Naive thymus-derived CD4-positive, alpha-beta T cell (primary cell): ENCODE data around the gene PDPK1. TPM values are rescaled to one million over a fixed set of nuclear protein-coding genes. Genes with fewer than 3 reads are reported as not detected.
"Not testable (repeated sequence)": the region's sequence is repeated elsewhere in the genome, so short reads cannot be mapped to it uniquely, and the experiment has no call there.

ENCODE experiments used
- ATAC-seq: fragments of 150-1000 bp; cut with Tn5 transposase; 2 replicates; pipeline ENCODE4 v1.10.0; 2021; ENCODE audit warnings: mild to moderate bottlenecking, moderate library complexity
- CTCF ChIA-PET: fragments of 350-600 bp; sonication (Branson Sonifier 250); formaldehyde crosslinking; loops from one replicate; lab custom pipeline; 2021; ENCODE audit warnings: antibody characterized with exemption; lab: Charles Lee
- POLR2A ChIA-PET: fragments of 350-600 bp; sonication (Branson Sonifier 250); formaldehyde crosslinking; loops from one replicate; lab custom pipeline; 2021; ENCODE audit warnings: antibody characterized with exemption, inconsistent platforms; lab: Charles Lee
- DNase-seq, 9 donors: peaks; one replicate each; pipeline versions ENCODE4 v3.0.0 to v3.0.0-alpha.2; 2020 to 2022; ENCODE audit warnings: mixed read lengths in 1 of 9
- H3K27ac ChIP-seq: one replicate; pipeline ENCODE4 v1.7.0; 2013; ENCODE audit warnings: mild to moderate bottlenecking, low read depth, low read length, moderate library complexity
- H3K27me3 ChIP-seq, 2 donors: one replicate each; pipeline ENCODE4 v1.7.0; 2013; ENCODE audit warnings: low read length in 2 of 2, mild to moderate bottlenecking in 2 of 2, moderate library complexity in 2 of 2; ENCODE audit not compliant: control insufficient read depth in 2 of 2, insufficient read depth in 2 of 2
- H3K36me3 ChIP-seq, 3 experiments: 1 replicate in 2 of 3; 2 replicates in 1 of 3; pipeline ENCODE4 v1.7.0; 2013; ENCODE audit warnings: low read length in 3 of 3, mild to moderate bottlenecking in 3 of 3, moderate library complexity in 1 of 3; ENCODE audit not compliant: insufficient read depth in 3 of 3, control insufficient read depth in 2 of 3
- H3K4me1 ChIP-seq, 2 donors: one replicate each; pipeline ENCODE4 v1.7.0; 2013; ENCODE audit warnings: low read length in 2 of 2, mild to moderate bottlenecking in 2 of 2, moderate library complexity in 1 of 2; ENCODE audit not compliant: control insufficient read depth in 2 of 2, insufficient read depth in 2 of 2
- H3K4me3 ChIP-seq: 2 replicates; pipeline ENCODE4 v1.7.0; 2013; ENCODE audit warnings: mild to moderate bottlenecking, low read length
- H3K9me3 ChIP-seq, 3 experiments: 1 replicate in 2 of 3; 2 replicates in 1 of 3; pipeline ENCODE4 v1.7.0; 2013; ENCODE audit warnings: low read length in 3 of 3; ENCODE audit not compliant: control insufficient read depth in 2 of 3
- H3K27ac Mint-ChIP-seq, 9 donors: one replicate each; pipeline ENCODE4 v1.8.0; 2020 to 2022; ENCODE audit warnings: mixed read lengths in 9 of 9, mild to moderate bottlenecking in 8 of 9, moderate library complexity in 5 of 9, inconsistent platforms in 2 of 9
- H3K27me3 Mint-ChIP-seq, 5 donors: one replicate each; pipeline ENCODE4 v1.8.0; 2021 to 2022; ENCODE audit warnings: mixed read lengths in 5 of 5, mild to moderate bottlenecking in 1 of 5
- H3K36me3 Mint-ChIP-seq, 5 donors: one replicate each; pipeline ENCODE4 v1.8.0; 2020 to 2022; ENCODE audit warnings: mixed read lengths in 5 of 5, mild to moderate bottlenecking in 3 of 5, inconsistent platforms in 1 of 5
- H3K4me1 Mint-ChIP-seq, 7 donors: one replicate each; pipeline ENCODE4 v1.8.0; 2020 to 2022; ENCODE audit warnings: mixed read lengths in 7 of 7, mild to moderate bottlenecking in 3 of 7, inconsistent platforms in 1 of 7
- H3K4me3 Mint-ChIP-seq, 10 donors: one replicate each; pipeline ENCODE4 v1.8.0; 2020 to 2022; ENCODE audit warnings: mild to moderate bottlenecking in 10 of 10, mixed read lengths in 10 of 10, moderate library complexity in 6 of 10, inconsistent platforms in 2 of 10
- H3K9me3 Mint-ChIP-seq, 11 donors: one replicate each; pipeline ENCODE4 v1.8.0; 2020 to 2022; ENCODE audit warnings: mixed read lengths in 11 of 11, mild to moderate bottlenecking in 4 of 11, inconsistent platforms in 1 of 11, moderate library complexity in 1 of 11
- intact Hi-C, 2 donors: fragments of 100-400 bp; cut with micrococcal nuclease; formaldehyde crosslinking; loops; one replicate each; pipeline ENCODE4 v1.15.1; 2023
- polyA plus RNA-seq, 2 donors: library from polyadenylated mRNA; unstranded; fragments of 300-500 nt; fragmentation: Illumina TruSeq; gene quantifications; one replicate each; pipeline ENCODE4 v1.2.3, GENCODE V29; 2021
- total RNA-seq, 6 experiments: library from RNA in 5 of 6; stranded (reverse) in 5 of 6; gene quantifications; 1 replicate in 5 of 6; 2 replicates in 1 of 6; pipeline ENCODE4 v1.2.3 and lab custom pipeline; 2021 to 2026

The PDPK1 gene
- total and polyA plus RNA-seq, 7 experiments from 2014 or later: 30.7 to 71.5 (median 56.5) TPM

GRCh38 chr16:2550283-2550878, 12.6 kb downstream of the PDPK1 start:
- H3K36me3 ChIP-seq, H3K27me3 Mint-ChIP-seq, intact Hi-C loops, H3K9me3 ChIP-seq, DNase-seq, H3K4me1 ChIP-seq, H3K4me3 Mint-ChIP-seq, POLR2A ChIA-PET, H3K4me3 ChIP-seq, ATAC-seq, H3K36me3 Mint-ChIP-seq, CTCF ChIA-PET, H3K27ac Mint-ChIP-seq, H3K9me3 Mint-ChIP-seq, H3K27me3 ChIP-seq, H3K27ac ChIP-seq: not testable (repeated sequence)
- peaks cover 0 to 11% (median 4%) of the 10 kb centered on the region in 7 donors for H3K4me1 Mint-ChIP-seq

- CTCF ChIA-PET, intact Hi-C loops, H3K27me3 ChIP-seq, H3K9me3 Mint-ChIP-seq, POLR2A ChIA-PET, ATAC-seq, H3K4me3 Mint-ChIP-seq, H3K36me3 ChIP-seq, H3K27me3 Mint-ChIP-seq, DNase-seq, H3K4me1 Mint-ChIP-seq, H3K4me1 ChIP-seq, H3K36me3 Mint-ChIP-seq, H3K4me3 ChIP-seq, H3K9me3 ChIP-seq, H3K27ac ChIP-seq: not testable (repeated sequence)
- H3K27ac Mint-ChIP-seq: peak overlapping the region in 1 of 9 donors; percentile 26
Measured at GRCh38 chr16:2551420-2551889, 13.6 kb downstream of the PDPK1 start.

GRCh38 chr16:2554709-2555425, 17.0 kb downstream of the PDPK1 start:
- H3K4me3 ChIP-seq, H3K9me3 ChIP-seq, H3K4me3 Mint-ChIP-seq, H3K36me3 Mint-ChIP-seq, CTCF ChIA-PET, H3K27ac ChIP-seq, H3K27me3 Mint-ChIP-seq, H3K27me3 ChIP-seq, DNase-seq, H3K27ac Mint-ChIP-seq, H3K4me1 Mint-ChIP-seq, intact Hi-C loops, H3K36me3 ChIP-seq, H3K4me1 ChIP-seq, H3K9me3 Mint-ChIP-seq, POLR2A ChIA-PET: not testable (repeated sequence)
- peak; percentile 75 for ATAC-seq

- H3K27ac ChIP-seq, H3K9me3 ChIP-seq, H3K4me3 Mint-ChIP-seq, H3K36me3 Mint-ChIP-seq, H3K9me3 Mint-ChIP-seq, H3K4me1 ChIP-seq, POLR2A ChIA-PET, CTCF ChIA-PET, H3K4me1 Mint-ChIP-seq, H3K36me3 ChIP-seq, H3K27me3 ChIP-seq, DNase-seq, H3K27ac Mint-ChIP-seq, ATAC-seq, H3K27me3 Mint-ChIP-seq, H3K4me3 ChIP-seq, intact Hi-C loops: not testable (repeated sequence)
Measured at GRCh38 chr16:2557150-2557549, 19.3 kb downstream of the PDPK1 start.

GRCh38 chr16:2560131-2560797, 22.4 kb downstream of the PDPK1 start:
- POLR2A ChIA-PET, H3K36me3 ChIP-seq, H3K4me3 ChIP-seq, H3K27me3 Mint-ChIP-seq, H3K27ac ChIP-seq, CTCF ChIA-PET, H3K4me1 ChIP-seq, H3K9me3 Mint-ChIP-seq, DNase-seq, intact Hi-C loops, H3K4me3 Mint-ChIP-seq, H3K27ac Mint-ChIP-seq, H3K36me3 Mint-ChIP-seq, H3K4me1 Mint-ChIP-seq, H3K27me3 ChIP-seq, H3K9me3 ChIP-seq: not testable (repeated sequence)
- peak; percentile 73 for ATAC-seq

GRCh38 chr16:2560798-2561133, 22.9 kb downstream of the PDPK1 start:
- ATAC-seq (peak; percentile 94), DNase-seq (peak; percentile 35 to 71 (median 55))
- H3K4me1 ChIP-seq, H3K27ac ChIP-seq, H3K27ac Mint-ChIP-seq, CTCF ChIA-PET, intact Hi-C loops, POLR2A ChIA-PET, H3K36me3 Mint-ChIP-seq, H3K9me3 Mint-ChIP-seq, H3K4me3 ChIP-seq, H3K27me3 ChIP-seq, H3K36me3 ChIP-seq, H3K4me3 Mint-ChIP-seq, H3K27me3 Mint-ChIP-seq, H3K4me1 Mint-ChIP-seq, H3K9me3 ChIP-seq: not testable (repeated sequence)

GRCh38 chr16:2567506-2567905, 29.7 kb downstream of the PDPK1 start:
- intact Hi-C loops, H3K27me3 ChIP-seq, H3K9me3 ChIP-seq, H3K36me3 ChIP-seq, DNase-seq, H3K4me1 Mint-ChIP-seq, H3K9me3 Mint-ChIP-seq, POLR2A ChIA-PET, H3K4me3 Mint-ChIP-seq, CTCF ChIA-PET, H3K4me1 ChIP-seq, H3K27me3 Mint-ChIP-seq, ATAC-seq, H3K27ac Mint-ChIP-seq, H3K27ac ChIP-seq, H3K4me3 ChIP-seq, H3K36me3 Mint-ChIP-seq: not testable (repeated sequence)
